ENCODE results near the gene MAGI2.

Gene MAGI2

DNA sequence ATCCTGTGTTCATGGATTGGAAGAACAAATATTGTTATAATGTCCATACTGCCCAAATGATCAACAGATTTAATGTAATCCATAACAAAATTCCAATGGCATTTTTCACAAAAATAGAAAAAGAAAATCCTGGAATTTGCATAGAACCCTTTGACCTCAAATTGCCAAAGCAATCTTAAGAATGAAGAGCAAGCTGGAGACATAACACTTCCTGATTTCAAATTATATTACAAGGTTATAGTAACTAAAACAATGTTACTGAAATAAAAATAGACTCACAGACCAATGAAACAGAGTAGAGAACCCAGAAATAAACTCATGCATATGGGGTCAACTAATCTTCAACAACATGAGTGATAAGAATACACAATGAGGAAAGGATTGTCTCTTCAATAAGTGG is 1352.4 kb downstream of the MAGI2 start:
- no peaks in the 10 kb centered on the region for H3K4me1 ChIP-seq (ENCODE audit: insufficient read depth, poor library complexity, severe bottlenecking)
- DNase-seq (ENCODE audit: low spot score) (no peak), ATAC-seq (ENCODE audit: low read depth) (no peak)
- H3K27me3 ChIP-seq (ENCODE audit: insufficient read depth, poor library complexity, severe bottlenecking): no peaks in the 10 kb centered on the region
- H3K4me3 ChIP-seq (ENCODE audit: severe bottlenecking): no peak overlapping the region
- no peaks in the 10 kb centered on the region for H3K9me3 ChIP-seq (ENCODE audit: severe bottlenecking)
- H3K27ac ChIP-seq (ENCODE audit: poor library complexity, severe bottlenecking): no peak overlapping the region
- TF ChIP-seq, protein P1, sequence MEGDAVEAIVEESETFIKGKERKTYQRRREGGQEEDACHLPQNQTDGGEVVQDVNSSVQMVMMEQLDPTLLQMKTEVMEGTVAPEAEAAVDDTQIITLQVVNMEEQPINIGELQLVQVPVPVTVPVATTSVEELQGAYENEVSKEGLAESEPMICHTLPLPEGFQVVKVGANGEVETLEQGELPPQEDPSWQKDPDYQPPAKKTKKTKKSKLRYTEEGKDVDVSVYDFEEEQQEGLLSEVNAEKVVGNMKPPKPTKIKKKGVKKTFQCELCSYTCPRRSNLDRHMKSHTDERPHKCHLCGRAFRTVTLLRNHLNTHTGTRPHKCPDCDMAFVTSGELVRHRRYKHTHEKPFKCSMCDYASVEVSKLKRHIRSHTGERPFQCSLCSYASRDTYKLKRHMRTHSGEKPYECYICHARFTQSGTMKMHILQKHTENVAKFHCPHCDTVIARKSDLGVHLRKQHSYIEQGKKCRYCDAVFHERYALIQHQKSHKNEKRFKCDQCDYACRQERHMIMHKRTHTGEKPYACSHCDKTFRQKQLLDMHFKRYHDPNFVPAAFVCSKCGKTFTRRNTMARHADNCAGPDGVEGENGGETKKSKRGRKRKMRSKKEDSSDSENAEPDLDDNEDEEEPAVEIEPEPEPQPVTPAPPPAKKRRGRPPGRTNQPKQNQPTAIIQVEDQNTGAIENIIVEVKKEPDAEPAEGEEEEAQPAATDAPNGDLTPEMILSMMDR (IDR thresholded peaks at IDR 0.05; ENCODE audit: poor library complexity, severe bottlenecking): no peak
- no peaks in the 10 kb centered on the region for H3K36me3 ChIP-seq (ENCODE audit: low read depth)

- ATAC-seq (ENCODE audit: low read depth): no peak; the same call in 2 of the 3 replicates
- Histone ChIP-seq H3K27me3 (ENCODE audit: insufficient read depth, poor library complexity, severe bottlenecking) (no peaks in the 10 kb centered on the region), H3K27ac (ENCODE audit: poor library complexity, severe bottlenecking) (no peak overlapping the region), H3K4me1 (ENCODE audit: insufficient read depth, poor library complexity, severe bottlenecking) (no peaks in the 10 kb centered on the region), H3K9me3 (ENCODE audit: severe bottlenecking) (no peaks in the 10 kb centered on the region), H3K4me3 (ENCODE audit: severe bottlenecking) (no peak overlapping the region), H3K36me3 (ENCODE audit: low read depth) (no peaks in the 10 kb centered on the region)
- TF ChIP-seq, protein P1 (IDR thresholded peaks at IDR 0.05; ENCODE audit: poor library complexity, severe bottlenecking): no peak
- DNase-seq (ENCODE audit: low spot score): no peak
These were observed 1353.6 kb downstream of the MAGI2 start for GRCh38 chr7:78099715-78100394.

GRCh38 chr7:78095549-78095948 is 1357.9 kb downstream of the MAGI2 start:
- TF ChIP-seq, protein P1 (IDR thresholded peaks at IDR 0.05; ENCODE audit: poor library complexity, severe bottlenecking): no peak
- Histone ChIP-seq H3K9me3 (ENCODE audit: severe bottlenecking) (no peaks in the 10 kb centered on the region), H3K4me1 (ENCODE audit: insufficient read depth, poor library complexity, severe bottlenecking) (no peaks in the 10 kb centered on the region), H3K27ac (ENCODE audit: poor library complexity, severe bottlenecking) (no peak overlapping the region), H3K27me3 (ENCODE audit: insufficient read depth, poor library complexity, severe bottlenecking) (no peaks in the 10 kb centered on the region), H3K4me3 (ENCODE audit: severe bottlenecking) (no peak overlapping the region), H3K36me3 (ENCODE audit: low read depth) (no peaks in the 10 kb centered on the region)
- no peak for ATAC-seq (ENCODE audit: low read depth)
- DNase-seq (ENCODE audit: low spot score): no peak

DNA sequence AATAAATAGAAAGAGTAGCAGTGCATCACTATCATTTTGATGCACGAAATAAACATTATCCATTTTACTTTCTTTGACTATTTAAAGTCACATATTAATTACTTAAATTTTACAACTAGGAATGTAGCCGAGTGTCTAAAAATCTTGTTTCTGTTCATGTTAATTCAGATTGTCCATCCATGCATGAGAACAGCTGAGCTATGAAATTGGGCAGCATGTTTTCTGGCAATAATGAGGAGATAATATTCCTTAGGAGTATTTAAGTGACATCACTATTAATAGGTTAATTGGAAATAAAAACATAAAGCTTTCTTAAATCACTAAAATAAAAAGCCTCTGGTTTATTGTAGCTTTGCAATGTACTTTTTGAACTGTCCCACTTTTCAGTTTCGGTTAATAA is 1361.1 kb downstream of the MAGI2 start:
- Histone ChIP-seq H3K4me1 (ENCODE audit: insufficient read depth, poor library complexity, severe bottlenecking) (no peaks in the 10 kb centered on the region), H3K4me3 (ENCODE audit: severe bottlenecking) (no peak overlapping the region), H3K27me3 (ENCODE audit: insufficient read depth, poor library complexity, severe bottlenecking) (no peaks in the 10 kb centered on the region), H3K27ac (ENCODE audit: poor library complexity, severe bottlenecking) (no peak overlapping the region), H3K9me3 (ENCODE audit: severe bottlenecking) (no peaks in the 10 kb centered on the region), H3K36me3 (ENCODE audit: low read depth) (no peaks in the 10 kb centered on the region)
- DNase-seq (ENCODE audit: low spot score) (no peak), ATAC-seq (ENCODE audit: low read depth) (no peak)
- TF ChIP-seq, protein P1 (IDR thresholded peaks at IDR 0.05; ENCODE audit: poor library complexity, severe bottlenecking): no peak

DNA sequence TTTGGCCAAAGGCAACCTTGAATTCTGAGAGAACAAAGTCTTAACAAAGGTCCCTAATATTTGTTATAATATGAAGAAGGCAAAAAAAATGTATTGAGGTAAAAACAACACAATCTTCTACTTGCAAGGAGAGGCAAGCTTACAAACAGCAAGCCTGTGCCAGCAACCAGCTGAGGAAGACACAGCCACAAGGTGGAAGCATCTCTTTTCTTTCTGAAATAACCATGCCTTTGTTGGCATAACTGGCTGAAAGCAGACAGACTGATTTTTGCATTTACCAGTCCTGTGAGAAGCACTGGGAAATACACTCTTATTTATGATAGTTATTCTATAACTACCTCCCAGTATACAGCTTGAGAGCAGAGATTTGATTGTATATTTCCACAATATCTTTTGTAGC is 1362.9 kb downstream of the MAGI2 start:
- H3K9me3 ChIP-seq (ENCODE audit: severe bottlenecking): no peaks in the 10 kb centered on the region
- ATAC-seq (ENCODE audit: low read depth): no peak

More for the DNA sequence above, 1362.9 kb downstream of the MAGI2 start:
- H3K4me1 ChIP-seq (ENCODE audit: insufficient read depth, poor library complexity, severe bottlenecking): no peaks in the 10 kb centered on the region
- TF ChIP-seq, protein P1 (IDR thresholded peaks at IDR 0.05; ENCODE audit: poor library complexity, severe bottlenecking): no peak
- H3K27ac ChIP-seq (ENCODE audit: poor library complexity, severe bottlenecking): no peak overlapping the region
- no peaks in the 10 kb centered on the region for H3K36me3 ChIP-seq (ENCODE audit: low read depth)
- no peaks in the 10 kb centered on the region for H3K27me3 ChIP-seq (ENCODE audit: insufficient read depth, poor library complexity, severe bottlenecking)
- H3K4me3 ChIP-seq (ENCODE audit: severe bottlenecking): no peak overlapping the region
- no peak for DNase-seq (ENCODE audit: low spot score)
